ENCODE results near the gene FN1.

DNA sequence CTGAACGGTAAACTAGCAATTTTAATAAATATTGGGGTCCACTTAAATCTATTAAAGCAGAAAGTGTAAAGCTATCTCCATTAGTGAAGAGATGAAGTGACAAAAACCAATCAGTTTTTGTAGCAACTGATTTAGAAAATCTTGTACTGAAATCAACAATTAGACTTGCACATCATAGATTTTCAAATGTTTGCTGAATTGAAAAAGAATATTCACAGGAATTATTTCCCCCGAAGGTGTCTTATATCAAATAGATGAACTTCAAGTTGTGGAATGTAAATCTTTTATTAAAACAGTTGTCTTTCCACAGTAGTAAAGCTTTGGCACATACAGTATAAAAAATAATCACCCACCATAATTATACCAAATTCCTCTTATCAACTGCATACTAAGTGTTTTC, 75.3 kb downstream of the FN1 start:
- TF ChIP-seq, protein P1, sequence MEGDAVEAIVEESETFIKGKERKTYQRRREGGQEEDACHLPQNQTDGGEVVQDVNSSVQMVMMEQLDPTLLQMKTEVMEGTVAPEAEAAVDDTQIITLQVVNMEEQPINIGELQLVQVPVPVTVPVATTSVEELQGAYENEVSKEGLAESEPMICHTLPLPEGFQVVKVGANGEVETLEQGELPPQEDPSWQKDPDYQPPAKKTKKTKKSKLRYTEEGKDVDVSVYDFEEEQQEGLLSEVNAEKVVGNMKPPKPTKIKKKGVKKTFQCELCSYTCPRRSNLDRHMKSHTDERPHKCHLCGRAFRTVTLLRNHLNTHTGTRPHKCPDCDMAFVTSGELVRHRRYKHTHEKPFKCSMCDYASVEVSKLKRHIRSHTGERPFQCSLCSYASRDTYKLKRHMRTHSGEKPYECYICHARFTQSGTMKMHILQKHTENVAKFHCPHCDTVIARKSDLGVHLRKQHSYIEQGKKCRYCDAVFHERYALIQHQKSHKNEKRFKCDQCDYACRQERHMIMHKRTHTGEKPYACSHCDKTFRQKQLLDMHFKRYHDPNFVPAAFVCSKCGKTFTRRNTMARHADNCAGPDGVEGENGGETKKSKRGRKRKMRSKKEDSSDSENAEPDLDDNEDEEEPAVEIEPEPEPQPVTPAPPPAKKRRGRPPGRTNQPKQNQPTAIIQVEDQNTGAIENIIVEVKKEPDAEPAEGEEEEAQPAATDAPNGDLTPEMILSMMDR (conservative IDR thresholded peaks at IDR 0.05) = no peak
- no peak for TF ChIP-seq ZFX (IDR thresholded peaks at IDR 0.05)

Measured in C4-2B (cell line).